ENCODE data around the gene UCHL3. TPM values are rescaled to one million over a fixed set of nuclear protein-coding genes. Genes with fewer than 3 reads are reported as not detected.

Gene UCHL3
- total and polyA plus RNA-seq, 9 of the 15 experiments (the other 6 are each of a cell fraction or from before 2014, with no cell fraction given), result 42.2 to 112 (median 85.4) TPM

DNA sequence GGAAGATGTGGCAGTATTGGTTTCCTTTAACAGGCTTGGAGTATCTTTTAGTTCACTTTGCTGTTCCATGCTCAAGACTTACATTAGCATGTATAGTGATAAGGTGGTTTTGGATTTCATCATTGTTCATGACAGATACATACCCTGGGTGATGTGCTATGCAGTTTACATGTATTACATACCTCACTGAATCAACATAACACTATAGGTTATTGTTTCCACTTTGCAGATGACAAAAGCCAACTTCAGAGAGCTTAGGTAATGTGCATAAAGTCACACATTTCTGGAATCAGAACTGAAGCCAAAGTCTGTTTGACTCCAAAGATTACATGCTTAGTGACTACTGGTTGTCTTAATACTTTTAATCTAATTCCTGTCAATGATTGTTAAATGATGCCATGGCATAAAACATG is 19.0 kb upstream of the UCHL3 start:
- no peak overlapping the region for H3K4me3 ChIP-seq
- CTCF ChIA-PET (ENCODE audit: low intra/inter-chr PET ratio), result no interaction called here
- H4K20me1 ChIP-seq (replicated peaks; ENCODE audit: control insufficient read depth, insufficient read depth, low read length), result no peaks in the 10 kb centered on the region
- H3K27ac ChIP-seq (ENCODE audit: extremely low read depth, low read depth, low read length), result no peak overlapping the region
- peaks cover 24% of the 10 kb centered on the region; the same call in 2 of the 3 replicates for H3K36me3 ChIP-seq (ENCODE audit: control insufficient read depth, insufficient read depth, low read length)
- no TSS peak for BruUV-seq (replicated peaks)
- no peaks in the 10 kb centered on the region for H3K9me3 ChIP-seq (replicated peaks; ENCODE audit: control insufficient read depth, insufficient read depth, low read depth, low read length)
- POLR2A ChIA-PET, result interaction anchor here (2.6 kb wide), 1 partner anchor 20 kb away, joined by 9 read pairs; the partner anchor contains the start of gene UCHL3
- H3K9ac ChIP-seq (ENCODE audit: insufficient read depth in 1 of 2, low read depth in 2 of 2, low read length in 2 of 2), result no peak overlapping the region
- intact Hi-C loops (cut with micrococcal nuclease), result no loop called here
- no peak for DNase-seq (ENCODE audit: extremely low read depth in 1 of 4, low spot score in 3 of 4)
- H3K4me1 ChIP-seq (replicated peaks in 1 of 2; ENCODE audit: control insufficient read depth in 2 of 2, insufficient read depth in 2 of 2, low read length in 2 of 2), result no peaks in the 10 kb centered on the region; a peak in 1 of 5 replicates
- H3K79me2 ChIP-seq (ENCODE audit: control insufficient read depth, insufficient read depth, low read length), result no peaks in the 10 kb centered on the region
- no peak for FAIRE-seq
- ATAC-seq, result no peak; the same call in 2 of the 3 replicates
- H2AFZ ChIP-seq (ENCODE audit: low read depth, low read length), result no peak overlapping the region
- in situ Hi-C loops (cut with MboI), result no loop called here
- H3K9me1 ChIP-seq (ENCODE audit: control insufficient read depth, insufficient read depth, low read length), result no peaks in the 10 kb centered on the region
- no peak overlapping the region for H3K4me2 ChIP-seq (ENCODE audit: insufficient read depth, low read length)
- no peaks in the 10 kb centered on the region for H3K27me3 ChIP-seq (ENCODE audit: control insufficient read depth in 2 of 2, insufficient read depth in 2 of 2, low read length in 2 of 2)
- no peak for TF ChIP-seq ZFPM2 (CRISPR knock-in tag; IDR thresholded peaks at IDR 0.05)
- TF ChIP-seq, protein P1, sequence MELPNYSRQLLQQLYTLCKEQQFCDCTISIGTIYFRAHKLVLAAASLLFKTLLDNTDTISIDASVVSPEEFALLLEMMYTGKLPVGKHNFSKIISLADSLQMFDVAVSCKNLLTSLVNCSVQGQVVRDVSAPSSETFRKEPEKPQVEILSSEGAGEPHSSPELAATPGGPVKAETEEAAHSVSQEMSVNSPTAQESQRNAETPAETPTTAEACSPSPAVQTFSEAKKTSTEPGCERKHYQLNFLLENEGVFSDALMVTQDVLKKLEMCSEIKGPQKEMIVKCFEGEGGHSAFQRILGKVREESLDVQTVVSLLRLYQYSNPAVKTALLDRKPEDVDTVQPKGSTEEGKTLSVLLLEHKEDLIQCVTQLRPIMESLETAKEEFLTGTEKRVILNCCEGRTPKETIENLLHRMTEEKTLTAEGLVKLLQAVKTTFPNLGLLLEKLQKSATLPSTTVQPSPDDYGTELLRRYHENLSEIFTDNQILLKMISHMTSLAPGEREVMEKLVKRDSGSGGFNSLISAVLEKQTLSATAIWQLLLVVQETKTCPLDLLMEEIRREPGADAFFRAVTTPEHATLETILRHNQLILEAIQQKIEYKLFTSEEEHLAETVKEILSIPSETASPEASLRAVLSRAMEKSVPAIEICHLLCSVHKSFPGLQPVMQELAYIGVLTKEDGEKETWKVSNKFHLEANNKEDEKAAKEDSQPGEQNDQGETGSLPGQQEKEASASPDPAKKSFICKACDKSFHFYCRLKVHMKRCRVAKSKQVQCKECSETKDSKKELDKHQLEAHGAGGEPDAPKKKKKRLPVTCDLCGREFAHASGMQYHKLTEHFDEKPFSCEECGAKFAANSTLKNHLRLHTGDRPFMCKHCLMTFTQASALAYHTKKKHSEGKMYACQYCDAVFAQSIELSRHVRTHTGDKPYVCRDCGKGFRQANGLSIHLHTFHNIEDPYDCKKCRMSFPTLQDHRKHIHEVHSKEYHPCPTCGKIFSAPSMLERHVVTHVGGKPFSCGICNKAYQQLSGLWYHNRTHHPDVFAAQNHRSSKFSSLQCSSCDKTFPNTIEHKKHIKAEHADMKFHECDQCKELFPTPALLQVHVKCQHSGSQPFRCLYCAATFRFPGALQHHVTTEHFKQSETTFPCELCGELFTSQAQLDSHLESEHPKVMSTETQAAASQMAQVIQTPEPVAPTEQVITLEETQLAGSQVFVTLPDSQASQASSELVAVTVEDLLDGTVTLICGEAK (IDR thresholded peaks at IDR 0.05), result no peak
- TF ChIP-seq, protein P1 (CRISPR knock-in tag; IDR thresholded peaks at IDR 0.05), result no peak
- TF ChIP-seq, protein P2, sequence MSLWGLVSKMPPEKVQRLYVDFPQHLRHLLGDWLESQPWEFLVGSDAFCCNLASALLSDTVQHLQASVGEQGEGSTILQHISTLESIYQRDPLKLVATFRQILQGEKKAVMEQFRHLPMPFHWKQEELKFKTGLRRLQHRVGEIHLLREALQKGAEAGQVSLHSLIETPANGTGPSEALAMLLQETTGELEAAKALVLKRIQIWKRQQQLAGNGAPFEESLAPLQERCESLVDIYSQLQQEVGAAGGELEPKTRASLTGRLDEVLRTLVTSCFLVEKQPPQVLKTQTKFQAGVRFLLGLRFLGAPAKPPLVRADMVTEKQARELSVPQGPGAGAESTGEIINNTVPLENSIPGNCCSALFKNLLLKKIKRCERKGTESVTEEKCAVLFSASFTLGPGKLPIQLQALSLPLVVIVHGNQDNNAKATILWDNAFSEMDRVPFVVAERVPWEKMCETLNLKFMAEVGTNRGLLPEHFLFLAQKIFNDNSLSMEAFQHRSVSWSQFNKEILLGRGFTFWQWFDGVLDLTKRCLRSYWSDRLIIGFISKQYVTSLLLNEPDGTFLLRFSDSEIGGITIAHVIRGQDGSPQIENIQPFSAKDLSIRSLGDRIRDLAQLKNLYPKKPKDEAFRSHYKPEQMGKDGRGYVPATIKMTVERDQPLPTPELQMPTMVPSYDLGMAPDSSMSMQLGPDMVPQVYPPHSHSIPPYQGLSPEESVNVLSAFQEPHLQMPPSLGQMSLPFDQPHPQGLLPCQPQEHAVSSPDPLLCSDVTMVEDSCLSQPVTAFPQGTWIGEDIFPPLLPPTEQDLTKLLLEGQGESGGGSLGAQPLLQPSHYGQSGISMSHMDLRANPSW (CRISPR knock-in tag; IDR thresholded peaks at IDR 0.05), result no peak
- no peak for TF ChIP-seq VEZF1 (CRISPR knock-in tag; IDR thresholded peaks at IDR 0.05)
- TF ChIP-seq MAFF (IDR thresholded peaks at IDR 0.05; ENCODE audit: low read length), result no peak
- TF ChIP-seq PTBP1 (IDR thresholded peaks at IDR 0.05; ENCODE audit: low read depth, low read length), result no peak
- TF ChIP-seq THRB (CRISPR knock-in tag; conservative IDR thresholded peaks at IDR 0.05), result no peak

Data from K562 (cell line).